H1 (cell line): ENCODE data around the gene PTBP1. TPM values are rescaled to one million over a fixed set of nuclear protein-coding genes. Genes with fewer than 3 reads are reported as not detected.

Source experiments
- CTCF ChIA-PET: fragments of 300-600 bp; sonication (Branson Sonifier 250); formaldehyde crosslinking; loops from one replicate; lab custom pipeline; 2021; ENCODE audit not compliant: partially characterized antibody; lab: Charles Lee
- POLR2A ChIA-PET: fragments of 300-600 bp; sonication (Branson Sonifier 250); formaldehyde crosslinking; loops from one replicate; lab custom pipeline; 2021; ENCODE audit warnings: inconsistent platforms; ENCODE audit not compliant: partially characterized antibody; lab: Charles Lee
- DNase-seq, 2 experiments: peaks; one replicate each; pipeline versions ENCODE4 v3.0.0 to v3.0.0-alpha.2; 2010 to 2022; ENCODE audit warnings: low spot score in 2 of 2, low read depth in 1 of 2, mixed read lengths in 1 of 2
- FAIRE-seq: peaks from 2 replicates; lab custom pipeline; 2011; peaks lifted over from hg19 to GRCh38; lab: Jason Lieb, UNC
- H2AFZ ChIP-seq: 2 replicates; pipeline ENCODE4 v1.8.1; 2012; ENCODE audit warnings: low read length, inconsistent platforms
- H2AK5ac ChIP-seq: 2 replicates; pipeline ENCODE4 v1.6.1; 2013; ENCODE audit warnings: low read depth, low read length
- H2BK120ac ChIP-seq: replicated peaks from 2 replicates; pipeline ENCODE3; 2013; ENCODE audit warnings: low read depth, low read length, inconsistent platforms
- H2BK12ac ChIP-seq: 2 replicates; pipeline ENCODE4 v1.6.1; 2013; ENCODE audit warnings: low read depth, low read length
- H2BK15ac ChIP-seq: 2 replicates; pipeline ENCODE4 v1.6.1; 2013; ENCODE audit warnings: low read length
- H2BK20ac ChIP-seq: 2 replicates; pipeline ENCODE4 v1.6.1; 2013; ENCODE audit warnings: low read length
- H2BK5ac ChIP-seq: 2 replicates; pipeline ENCODE4 v1.6.1; 2013; ENCODE audit warnings: low read depth, low read length
- H3K14ac ChIP-seq: 2 replicates; pipeline ENCODE4 v1.6.1; 2013; ENCODE audit warnings: inconsistent platforms; ENCODE audit not compliant: insufficient read length
- H3K18ac ChIP-seq: 2 replicates; pipeline ENCODE4 v1.6.1; 2013; ENCODE audit warnings: low read length; ENCODE audit errors: extremely low read depth
- H3K23ac ChIP-seq: 2 replicates; pipeline ENCODE4 v1.6.1; 2013; ENCODE audit warnings: inconsistent platforms; ENCODE audit not compliant: insufficient read length
- H3K23me2 ChIP-seq: 2 replicates; pipeline ENCODE4 v1.6.1; 2013; ENCODE audit warnings: low read depth, low read length
- H3K27ac ChIP-seq: 2 replicates; pipeline ENCODE4 v1.6.1; 2011; ENCODE audit warnings: low read depth, low read length, inconsistent platforms
- H3K27me3 ChIP-seq, 4 experiments: replicated peaks in 1 of 4; 1 replicate in 1 of 4; 2 replicates in 3 of 4; pipeline versions ENCODE4 v1.6.1 to v1.8.1; 2011 to 2013; ENCODE audit warnings: low read length in 3 of 4, mild to moderate bottlenecking in 3 of 4, inconsistent platforms in 2 of 4, mixed read lengths in 2 of 4, moderate library complexity in 1 of 4; ENCODE audit not compliant: control insufficient read depth in 3 of 4, insufficient read depth in 3 of 4; ENCODE audit errors: extremely low read depth in 1 of 4
- H3K36me3 ChIP-seq, 4 experiments: 2 replicates each; pipeline versions ENCODE4 v1.6.1 to v1.8.1; 2011 to 2013; ENCODE audit warnings: mild to moderate bottlenecking in 4 of 4, low read length in 3 of 4, moderate library complexity in 2 of 4, control low read depth in 1 of 4, inconsistent platforms in 1 of 4; ENCODE audit not compliant: insufficient read depth in 4 of 4, control insufficient read depth in 2 of 4
- H3K4ac ChIP-seq: replicated peaks from 2 replicates; pipeline ENCODE3; 2013; ENCODE audit warnings: low read length, low read depth, mixed read lengths, inconsistent platforms; ENCODE audit not compliant: insufficient read length
- H3K4me1 ChIP-seq, 4 experiments: replicated peaks in 1 of 4; 1 replicate in 1 of 4; 2 replicates in 3 of 4; pipeline versions ENCODE4 v1.6.1 to v1.8.1; 2011 to 2013; ENCODE audit warnings: low read length in 3 of 4, inconsistent platforms in 2 of 4, mixed read lengths in 1 of 4; ENCODE audit not compliant: insufficient read depth in 4 of 4, control insufficient read depth in 3 of 4
- H3K4me2 ChIP-seq, 2 experiments: 2 replicates each; pipeline versions ENCODE4 v1.6.1 to v1.8.1; 2011 to 2013; ENCODE audit warnings: low read depth in 2 of 2, low read length in 2 of 2, control low read depth in 1 of 2, inconsistent platforms in 1 of 2, mild to moderate bottlenecking in 1 of 2; ENCODE audit not compliant: insufficient read depth in 1 of 2
- H3K4me3 ChIP-seq, 4 experiments: fragments of 200-600, 300-600 bp in 1 of 4; sonication (generic), shearing (Covaris generic), sonication (Bioruptor Twin) in 1 of 4; 2 replicates each; pipeline versions ENCODE4 v1.5.1 to v1.8.1; 2011 to 2016; ENCODE audit warnings: low read length in 4 of 4, low read depth in 3 of 4, control low read depth in 2 of 4, inconsistent platforms in 2 of 4, mild to moderate bottlenecking in 2 of 4, mixed read lengths in 1 of 4, moderate library complexity in 1 of 4; ENCODE audit not compliant: insufficient read depth in 2 of 4; ENCODE audit errors: extremely low read depth in 1 of 4
- H3K56ac ChIP-seq: replicated peaks from 2 replicates; pipeline ENCODE3; 2013; ENCODE audit warnings: low read depth, mild to moderate bottlenecking, mixed read lengths, low read length, inconsistent platforms; ENCODE audit not compliant: insufficient read length
- H3K79me1 ChIP-seq: 2 replicates; pipeline ENCODE4 v1.6.1; 2013; ENCODE audit warnings: low read depth, low read length, control low read depth
- H3K79me2 ChIP-seq, 2 experiments: 2 replicates each; pipeline versions ENCODE4 v1.6.1 to v1.8.1; 2012 to 2013; ENCODE audit warnings: low read length in 2 of 2, mild to moderate bottlenecking in 2 of 2, inconsistent platforms in 1 of 2; ENCODE audit not compliant: insufficient read depth in 2 of 2, control insufficient read depth in 1 of 2
- H3K9ac ChIP-seq, 4 experiments: replicated peaks in 1 of 4; 1 replicate in 1 of 4; 2 replicates in 3 of 4; pipeline versions ENCODE4 v1.6.1 to v1.8.1; 2011 to 2013; ENCODE audit warnings: low read depth in 3 of 4, low read length in 3 of 4, control low read depth in 2 of 4, mild to moderate bottlenecking in 2 of 4, moderate library complexity in 2 of 4, inconsistent platforms in 1 of 4; ENCODE audit errors: extremely low read depth in 1 of 4
- H3K9me3 ChIP-seq, 2 experiments: 2 replicates each; pipeline versions ENCODE4 v1.6.1 to v1.8.1; 2012 to 2013; ENCODE audit warnings: mild to moderate bottlenecking in 2 of 2, moderate library complexity in 2 of 2, control low read depth in 1 of 2, inconsistent platforms in 1 of 2, low read depth in 1 of 2, low read length in 1 of 2, mixed read lengths in 1 of 2; ENCODE audit not compliant: insufficient read depth in 2 of 2
- H4K20me1 ChIP-seq, 2 experiments: replicated peaks in 1 of 2; 2 replicates each; pipeline versions ENCODE3 to v1.8.1; 2011 to 2013; ENCODE audit warnings: inconsistent platforms in 2 of 2, low read length in 2 of 2, mild to moderate bottlenecking in 1 of 2; ENCODE audit not compliant: insufficient read depth in 2 of 2, control insufficient read depth in 1 of 2
- H4K5ac ChIP-seq: 2 replicates; pipeline ENCODE4 v1.6.1; 2013; ENCODE audit warnings: low read length, low read depth, mixed read lengths, inconsistent platforms; ENCODE audit not compliant: insufficient read length
- H4K8ac ChIP-seq: 2 replicates; pipeline ENCODE4 v1.8.0; 2013; ENCODE audit warnings: mild to moderate bottlenecking, moderate library complexity, low read length, inconsistent platforms; ENCODE audit not compliant: insufficient read depth; ENCODE audit errors: extremely low read depth
- H4K91ac ChIP-seq: replicated peaks from 2 replicates; pipeline ENCODE3; 2013; ENCODE audit warnings: low read length, mixed read lengths, inconsistent platforms; ENCODE audit not compliant: insufficient read length
- BCL11A ChIP-seq, 2 experiments: IDR thresholded peaks; one replicate each; pipeline ENCODE4 v1.6.1; 2011; ENCODE audit warnings: low read depth in 2 of 2, low read length in 2 of 2, mild to moderate bottlenecking in 2 of 2
- EGR1 ChIP-seq: IDR thresholded peaks from 2 replicates; pipeline ENCODE4 v1.6.1; 2011; ENCODE audit warnings: low read depth, low read length, borderline replicate concordance
- FOSL1 ChIP-seq: IDR thresholded peaks from 2 replicates; pipeline ENCODE4 v1.6.1; 2011; ENCODE audit warnings: mild to moderate bottlenecking, low read depth, low read length, moderate library complexity; ENCODE audit not compliant: insufficient read depth
- HDAC6 ChIP-seq: IDR thresholded peaks from one replicate; pipeline ENCODE4 v1.7.1; 2012; ENCODE audit warnings: low read depth, mild to moderate bottlenecking, inconsistent platforms, low read length, moderate library complexity
- JUN ChIP-seq: IDR thresholded peaks from 2 replicates; pipeline ENCODE4 v1.6.1; 2011; ENCODE audit warnings: low read depth, mild to moderate bottlenecking, improper control_type of control experiment, low read length
- MAFK ChIP-seq: IDR thresholded peaks from 2 replicates; pipeline ENCODE4 v1.6.1; 2012; ENCODE audit warnings: low read depth, mild to moderate bottlenecking, improper control_type of control experiment, low read length
- POLR2A ChIP-seq, 2 experiments: IDR thresholded peaks; 1 replicate in 1 of 2; 2 replicates in 1 of 2; pipeline ENCODE4 v1.6.1; 2011; ENCODE audit warnings: low read depth in 2 of 2, low read length in 2 of 2, mild to moderate bottlenecking in 2 of 2; ENCODE audit errors: control extremely low read depth in 1 of 2
- SIRT6 ChIP-seq: IDR thresholded peaks from one replicate; pipeline ENCODE4 v1.7.1; 2012; ENCODE audit warnings: low read length, inconsistent platforms
- SRF ChIP-seq: IDR thresholded peaks from 2 replicates; pipeline ENCODE4 v1.6.1; 2011; ENCODE audit warnings: mild to moderate bottlenecking, low read depth, low read length, moderate library complexity
- TAF1 ChIP-seq: IDR thresholded peaks from 2 replicates; pipeline ENCODE4 v1.6.1; 2011; ENCODE audit warnings: mild to moderate bottlenecking, low read depth, low read length
- WGBS, 2 experiments: shearing (Covaris generic) in 1 of 2; methylation state at CpG; one replicate each; pipeline versions ENCODE4 v1.1.6 to v1.1.7; 2013 to 2015; ENCODE audit warnings: low lambda C conversion rate in 2 of 2, mixed read lengths in 2 of 2, inconsistent platforms in 1 of 2, low coverage in 1 of 2, missing lambda C conversion rate in 1 of 2; ENCODE audit not compliant: insufficient replicate concordance in 2 of 2, insufficient coverage in 1 of 2, insufficient read length in 1 of 2; ENCODE audit errors: extremely low coverage in 1 of 2, missing lambda C conversion rate in 1 of 2; 5-methylcytosine and 5-hydroxymethylcytosine counted together
- polyA plus RNA-seq, 7 experiments: library from polyadenylated mRNA; depleted of rRNA in 3 of 7; stranded (reverse) in 5 of 7; unstranded in 2 of 7; fragments of >200 nt in 5 of 7; fragments of 200-250 nt in 2 of 7; gene quantifications; 1 replicate in 5 of 7; 2 replicates in 1 of 7; 4 replicates in 1 of 7; pipeline versions ENCODE4 v1.2.1 to v1.2.3, GENCODE V29; 2011 to 2013; ENCODE audit warnings: missing spikeins in 2 of 7, mixed read lengths in 2 of 7
- total RNA-seq: library from RNA; stranded (reverse); fragmentation: NEBNext Ultra II Directional; extraction: Animal tissue kit (Norgen Biotek cat#: 25700); gene quantifications from 2 replicates; pipeline ENCODE4 v1.2.1, GENCODE V29; 2021
- TF ChIP-seq, protein P1 (sequence below): IDR thresholded peaks from 2 replicates; pipeline ENCODE4 v1.6.1; 2012; ENCODE audit warnings: inconsistent platforms
- TF ChIP-seq, protein P2 (sequence below): IDR thresholded peaks from 2 replicates; pipeline ENCODE4 v1.6.1; 2011; ENCODE audit warnings: low read depth, mild to moderate bottlenecking, low read length; ENCODE audit not compliant: insufficient read depth

Gene PTBP1
- total and polyA plus RNA-seq, 2 of the 8 experiments (the other 6 are each of a cell fraction or from before 2014, with no cell fraction given): 528 to 888 TPM

- no peaks in the 10 kb centered on the region for H3K27me3 ChIP-seq
- no peaks in the 10 kb centered on the region for H3K79me2 ChIP-seq
- peaks cover 0 to 36% (median 14%) of the 10 kb centered on the region in 4 experiments; a peak in 6 of 7 replicates for H3K4me1 ChIP-seq
- no peaks in the 10 kb centered on the region for H4K20me1 ChIP-seq
- no peak overlapping the region; a peak in 1 of 4 replicates for H3K4me2 ChIP-seq
- no peaks in the 10 kb centered on the region for H3K9me3 ChIP-seq
- no peak overlapping the region for H2AFZ ChIP-seq
- H2BK5ac ChIP-seq: peak overlapping the region; percentile 88; the same call in 1 of the 2 replicates
- CTCF ChIA-PET: interaction anchor here (1.1 to 5.2 kb wide), 3 partner anchors 18 to 49 kb away, joined by 3 to 23 read pairs (median 3); no protein-coding TSS in a partner anchor
- POLR2A ChIA-PET: interaction anchor here (0.6 to 6.7 kb wide), 5 partner anchors 8 to 1367 kb away, joined by 3 to 85 read pairs (median 10); partner anchors contain the start of gene PTBP1
- no peak overlapping the region for H3K4me3 ChIP-seq
- WGBS, 2 experiments: 92% methylated on average over 23 of the region's 26 CpGs; no CpG with 5 or more reads in 1 of the 2 experiments
- no peak overlapping the region for H3K9ac ChIP-seq
- H2AK5ac ChIP-seq: peak overlapping the region; percentile 96
- no peak overlapping the region for H3K56ac ChIP-seq
- H2BK12ac ChIP-seq: peak overlapping the region; percentile 100
- FAIRE-seq (no peak), DNase-seq (no peak)
- H3K14ac ChIP-seq: no peak overlapping the region
- H4K5ac ChIP-seq: no peak overlapping the region
- no peak overlapping the region for H3K18ac ChIP-seq
- H2BK20ac ChIP-seq: peak overlapping the region; percentile 90; the same call in 1 of the 2 replicates
- H4K91ac ChIP-seq: peak overlapping the region; percentile 91
- no peak overlapping the region for H3K4ac ChIP-seq
- H4K8ac ChIP-seq: peak overlapping the region; percentile 0; the same call in 1 of the 2 replicates
- H2BK15ac ChIP-seq: peak overlapping the region; percentile 92; the same call in 1 of the 2 replicates
- H3K79me1 ChIP-seq: no peaks in the 10 kb centered on the region; the same call in 1 of the 2 replicates
- H3K23ac ChIP-seq: no peak overlapping the region
- no peaks in the 10 kb centered on the region for H3K36me3 ChIP-seq
- H3K27ac ChIP-seq: no peak overlapping the region
- H2BK120ac ChIP-seq: no peak overlapping the region
- H3K23me2 ChIP-seq: no peaks in the 10 kb centered on the region
- TF ChIP-seq, protein P1, sequence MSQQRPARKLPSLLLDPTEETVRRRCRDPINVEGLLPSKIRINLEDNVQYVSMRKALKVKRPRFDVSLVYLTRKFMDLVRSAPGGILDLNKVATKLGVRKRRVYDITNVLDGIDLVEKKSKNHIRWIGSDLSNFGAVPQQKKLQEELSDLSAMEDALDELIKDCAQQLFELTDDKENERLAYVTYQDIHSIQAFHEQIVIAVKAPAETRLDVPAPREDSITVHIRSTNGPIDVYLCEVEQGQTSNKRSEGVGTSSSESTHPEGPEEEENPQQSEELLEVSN: no peak
- TF ChIP-seq SIRT6: no peak
- TF ChIP-seq EGR1: no peak
- no peak for TF ChIP-seq POLR2A (IDR thresholded peaks at IDR 0.05; ENCODE audit: control extremely low read depth in 1 of 2, low read depth in 2 of 2, low read length in 2 of 2)
- no peak for TF ChIP-seq TAF1
- no peak for TF ChIP-seq FOSL1
- no peak for TF ChIP-seq HDAC6
- TF ChIP-seq JUN: no peak
- TF ChIP-seq, protein P2, sequence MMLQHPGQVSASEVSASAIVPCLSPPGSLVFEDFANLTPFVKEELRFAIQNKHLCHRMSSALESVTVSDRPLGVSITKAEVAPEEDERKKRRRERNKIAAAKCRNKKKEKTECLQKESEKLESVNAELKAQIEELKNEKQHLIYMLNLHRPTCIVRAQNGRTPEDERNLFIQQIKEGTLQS: no peak
- no peak for TF ChIP-seq MAFK
- TF ChIP-seq BCL11A (IDR thresholded peaks at IDR 0.05; ENCODE audit: low read depth in 2 of 2, low read length in 2 of 2): no peak
- no peak for TF ChIP-seq SRF
Measured at GRCh38 chr19:791007-791566, 6.2 kb upstream of the PTBP1 start.
